GM12878 (cell line): ENCODE results near the gene ZAR1L. TPM values are rescaled to one million over a fixed set of nuclear protein-coding genes. Genes with fewer than 3 reads are reported as not detected.

Experiments used
- ASH2L ChIP-seq: fragments of 300-600, 200-600 bp; sonication (generic); IDR thresholded peaks from 2 replicates; pipeline ENCODE4 v1.6.1; 2017; ENCODE audit warnings: low read depth, mild to moderate bottlenecking, borderline replicate concordance
- BCL11A ChIP-seq: IDR thresholded peaks from 2 replicates; pipeline ENCODE4 v1.6.1; 2011; ENCODE audit warnings: low read depth, low read length
- IRF4 ChIP-seq: IDR thresholded peaks from 2 replicates; pipeline ENCODE4 v1.6.1; 2011; ENCODE audit warnings: low read depth, low read length
- NBN ChIP-seq: fragments of 450-650 bp; IDR thresholded peaks from 2 replicates; pipeline ENCODE4 v1.6.1; 2016
- NR2C1 ChIP-seq: fragments of 450-650 bp; IDR thresholded peaks from 2 replicates; pipeline ENCODE4 v1.6.1; 2017; ENCODE audit warnings: antibody characterized with exemption, mild to moderate bottlenecking, moderate library complexity
- POLR2AphosphoS2 ChIP-seq: IDR thresholded peaks from 2 replicates; pipeline ENCODE4 v1.6.1; 2011; ENCODE audit warnings: low read depth, mild to moderate bottlenecking, low read length, improper control_type of control experiment, moderate library complexity
- SIX5 ChIP-seq: IDR thresholded peaks from 2 replicates; pipeline ENCODE4 v1.6.1; 2011; ENCODE audit warnings: mild to moderate bottlenecking, low read depth, low read length, moderate library complexity; ENCODE audit not compliant: severe bottlenecking
- STAT1 ChIP-seq: fragments of 450-650 bp; conservative IDR thresholded peaks from 2 replicates; pipeline ENCODE4 v1.6.1; 2014; ENCODE audit warnings: antibody characterized with exemption, mild to moderate bottlenecking
- STAT3 ChIP-seq: IDR thresholded peaks from 2 replicates; pipeline ENCODE4 v1.6.1; 2011; ENCODE audit warnings: low read depth, low read length, improper control_type of control experiment
- ZNF384 ChIP-seq: IDR thresholded peaks from 2 replicates; pipeline ENCODE4 v1.6.1; 2012; ENCODE audit warnings: low read depth, mild to moderate bottlenecking, low read length, improper control_type of control experiment, borderline replicate concordance
- polyA plus RNA-seq, 11 experiments: library from polyadenylated mRNA; depleted of rRNA in 4 of 11; unstranded in 6 of 11; stranded (reverse) in 5 of 11; fragments of >200 nt; fragmentation: Nextera tagmentation in 4 of 11; fragmentation: Illumina TruSeq in 1 of 11; extraction: Ambion mirVana in 4 of 11; extraction: Trizol in 1 of 11; gene quantifications; 1 replicate in 1 of 11; 2 replicates in 10 of 11; pipeline versions ENCODE4 v1.2.1 to v1.2.3, GENCODE V29; 2011 to 2016; ENCODE audit warnings: inconsistent platforms in 2 of 11, missing spikeins in 2 of 11, low read depth in 1 of 11
- total RNA-seq, 4 experiments: library from RNA; depleted of rRNA in 3 of 4; stranded (reverse); fragments of >200 nt in 3 of 4; fragmentation: Illumina TruSeq in 1 of 4; extraction: Trizol in 1 of 4; gene quantifications; 2 replicates each; pipeline versions ENCODE4 v1.2.1 to v1.2.3, GENCODE V29; 2013 to 2021
- TF ChIP-seq, protein P1 (sequence below): fragments of 450-650 bp; conservative IDR thresholded peaks from 2 replicates; pipeline ENCODE4 v1.6.1; 2017; ENCODE audit warnings: mild to moderate bottlenecking, moderate library complexity

ZAR1L gene
- total and polyA plus RNA-seq, 10 of the 15 experiments (the other 5 are each of a cell fraction or from before 2014, with no cell fraction given) = 0.05 to 0.34 (median 0.17) TPM; not detected in 6

DNA sequence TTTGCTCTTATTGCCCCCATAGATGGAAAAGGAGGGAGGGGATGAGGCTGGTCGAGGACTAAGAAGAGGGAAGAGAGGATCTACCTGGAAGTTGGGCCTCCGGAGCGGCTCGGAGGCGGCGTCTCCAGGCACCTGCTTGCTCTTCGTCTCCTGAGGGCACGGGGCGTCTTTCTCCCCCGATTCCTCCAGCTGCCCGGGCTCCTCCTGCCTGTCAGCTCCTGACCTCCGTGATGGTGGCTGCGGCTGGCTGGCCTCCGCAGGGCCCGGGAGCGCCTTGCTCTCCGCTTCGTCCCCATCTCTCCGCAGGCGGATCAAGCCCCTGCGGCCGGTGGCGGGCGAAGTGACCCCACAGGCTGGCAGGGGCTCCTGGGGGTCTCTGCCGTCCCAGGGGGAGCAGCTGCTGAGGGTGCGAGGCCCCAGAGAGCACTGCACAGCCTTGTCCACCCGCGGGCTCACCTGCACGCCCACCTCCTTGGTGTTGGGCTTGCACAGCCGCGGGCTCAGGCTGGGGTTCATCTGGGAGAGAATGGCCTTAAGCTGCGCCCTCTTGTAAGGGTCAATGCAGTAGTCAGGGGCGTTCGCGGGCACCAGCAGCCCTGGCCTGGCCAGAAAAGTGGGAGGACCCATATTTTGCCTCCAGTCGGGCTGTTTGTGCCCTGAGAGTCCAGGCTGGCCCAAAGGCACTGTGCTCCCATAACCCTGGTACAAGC lies 3.8 kb downstream of the ZAR1L start (continued):
- TF ChIP-seq BCL11A (no peak), STAT1 (no peak), IRF4 (no peak), SIX5 (no peak), STAT3 (no peak), NBN (no peak), ASH2L (no peak), ZNF384 (no peak), NR2C1 (no peak), POLR2AphosphoS2 (no peak)
- TF ChIP-seq, protein P1, sequence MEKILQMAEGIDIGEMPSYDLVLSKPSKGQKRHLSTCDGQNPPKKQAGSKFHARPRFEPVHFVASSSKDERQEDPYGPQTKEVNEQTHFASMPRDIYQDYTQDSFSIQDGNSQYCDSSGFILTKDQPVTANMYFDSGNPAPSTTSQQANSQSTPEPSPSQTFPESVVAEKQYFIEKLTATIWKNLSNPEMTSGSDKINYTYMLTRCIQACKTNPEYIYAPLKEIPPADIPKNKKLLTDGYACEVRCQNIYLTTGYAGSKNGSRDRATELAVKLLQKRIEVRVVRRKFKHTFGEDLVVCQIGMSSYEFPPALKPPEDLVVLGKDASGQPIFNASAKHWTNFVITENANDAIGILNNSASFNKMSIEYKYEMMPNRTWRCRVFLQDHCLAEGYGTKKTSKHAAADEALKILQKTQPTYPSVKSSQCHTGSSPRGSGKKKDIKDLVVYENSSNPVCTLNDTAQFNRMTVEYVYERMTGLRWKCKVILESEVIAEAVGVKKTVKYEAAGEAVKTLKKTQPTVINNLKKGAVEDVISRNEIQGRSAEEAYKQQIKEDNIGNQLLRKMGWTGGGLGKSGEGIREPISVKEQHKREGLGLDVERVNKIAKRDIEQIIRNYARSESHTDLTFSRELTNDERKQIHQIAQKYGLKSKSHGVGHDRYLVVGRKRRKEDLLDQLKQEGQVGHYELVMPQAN = no peak
- TF ChIP-seq, all 136 proteins: peak for 0
